ENCODE results near the gene CCR4.
"Not testable (repeated sequence)": the region's sequence is repeated elsewhere in the genome, so short reads cannot be mapped to it uniquely, and the experiment has no call there.

The CCR4 gene

DNA sequence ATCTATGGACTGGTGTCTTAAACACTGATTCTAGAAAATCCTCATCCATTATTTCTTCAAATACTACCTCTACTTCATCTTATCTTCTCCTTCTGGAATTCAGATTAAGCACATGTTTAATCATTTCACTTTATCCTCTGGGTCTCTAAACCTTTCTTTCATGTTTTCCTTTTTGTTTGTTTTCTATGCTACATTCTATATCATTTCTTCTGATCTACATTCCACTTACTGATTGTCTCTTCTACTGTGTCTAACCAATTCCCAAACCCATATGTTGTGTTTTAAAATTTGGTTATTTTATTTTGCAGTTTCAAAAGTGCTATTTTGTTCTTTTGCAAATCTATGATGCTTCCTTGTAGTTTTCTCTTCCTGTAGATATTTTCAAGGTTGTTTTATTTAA is 31.7 kb downstream of the CCR4 start:
- DNase-seq (ENCODE audit: low read depth in 2 of 2) = no peak

GRCh38 chr3:32984918-32985317 is 33.5 kb downstream of the CCR4 start:
- not testable (repeated sequence) for DNase-seq (ENCODE audit: low read depth in 2 of 2)

- no peak for DNase-seq (ENCODE audit: low read depth in 2 of 2)
These were observed 37.7 kb downstream of the CCR4 start for GRCh38 chr3:32989171-32989570.

GRCh38 chr3:32990116-32990515 is 38.7 kb downstream of the CCR4 start:
- no peak for DNase-seq (ENCODE audit: low read depth in 2 of 2)

DNA sequence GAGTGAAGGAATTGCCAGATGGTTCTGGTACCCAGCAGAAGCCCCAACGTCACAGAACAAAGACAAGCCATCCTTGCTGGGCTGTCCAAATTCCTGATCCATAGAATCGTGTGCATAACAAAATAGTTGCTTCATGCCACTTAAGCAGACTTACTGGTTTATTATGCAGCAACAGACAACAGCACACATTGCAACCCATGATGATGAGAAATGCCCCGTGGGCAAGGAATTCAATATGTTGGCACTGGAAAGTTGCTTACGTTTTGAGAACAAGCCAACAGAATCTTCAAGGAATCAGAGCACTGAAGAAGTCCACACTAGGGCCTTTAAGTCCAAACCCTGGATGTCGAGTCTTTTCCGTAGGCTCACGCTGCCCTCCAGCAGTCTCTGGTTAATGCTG is 40.3 kb downstream of the CCR4 start:
- DNase-seq (ENCODE audit: low read depth in 2 of 2) = no peak

GRCh38 chr3:32992310-32992686 is 40.9 kb downstream of the CCR4 start:
- no peak for DNase-seq (ENCODE audit: low read depth in 2 of 2)

- no peak for DNase-seq (ENCODE audit: low read depth in 2 of 2)
These were observed 42.6 kb downstream of the CCR4 start for GRCh38 chr3:32994045-32994444.

DNA sequence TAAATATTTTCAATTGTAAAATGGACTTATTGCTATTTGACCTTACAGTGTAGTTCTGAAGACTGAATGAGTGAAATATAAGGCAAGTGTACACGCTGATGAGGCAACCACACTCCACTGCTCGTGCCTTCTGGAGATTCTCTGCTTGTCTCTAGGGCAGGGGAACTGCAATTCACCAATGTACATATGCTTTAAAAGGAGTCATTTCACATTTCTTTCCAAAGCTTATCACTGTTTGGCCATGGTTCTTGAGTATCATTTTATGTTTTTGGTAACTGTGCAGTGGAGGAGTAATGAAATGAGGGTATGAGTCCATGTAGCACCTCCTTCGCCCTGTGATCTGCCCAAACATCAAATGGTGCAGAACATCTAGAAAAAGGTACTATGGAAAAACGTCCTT is 43.7 kb downstream of the CCR4 start:
- no peak for DNase-seq (ENCODE audit: low read depth in 2 of 2)

- no peak for DNase-seq (ENCODE audit: low read depth in 2 of 2)
These were observed 44.8 kb downstream of the CCR4 start for GRCh38 chr3:32996048-32996754.

DNA sequence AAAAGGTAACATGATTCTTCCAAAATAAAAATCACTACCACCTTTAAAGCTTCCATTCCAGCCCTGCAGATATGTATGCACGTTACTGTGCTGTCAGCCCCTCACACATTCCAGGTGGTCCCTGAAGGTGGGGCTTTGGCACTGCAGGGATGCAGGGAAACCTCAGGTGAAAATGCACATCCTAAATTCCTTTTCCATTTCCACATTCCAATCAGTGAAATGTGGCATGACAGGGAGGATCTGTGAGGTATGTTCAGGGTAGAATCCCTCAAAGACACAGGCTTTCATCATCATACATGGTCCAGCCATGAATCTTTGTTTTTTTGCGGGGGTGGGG is 45.3 kb downstream of the CCR4 start:
- no peak for DNase-seq (ENCODE audit: low read depth in 2 of 2)

- DNase-seq (ENCODE audit: low read depth in 2 of 2) = no peak
These were observed 47.4 kb downstream of the CCR4 start for GRCh38 chr3:32998631-32999451.

- DNase-seq (ENCODE audit: low read depth in 2 of 2) = no peak
These were observed 49.4 kb downstream of the CCR4 start for GRCh38 chr3:33000691-33001385.

GRCh38 chr3:33001889-33002288 is 50.4 kb downstream of the CCR4 start:
- DNase-seq (ENCODE audit: low read depth in 2 of 2) = no peak

DNA sequence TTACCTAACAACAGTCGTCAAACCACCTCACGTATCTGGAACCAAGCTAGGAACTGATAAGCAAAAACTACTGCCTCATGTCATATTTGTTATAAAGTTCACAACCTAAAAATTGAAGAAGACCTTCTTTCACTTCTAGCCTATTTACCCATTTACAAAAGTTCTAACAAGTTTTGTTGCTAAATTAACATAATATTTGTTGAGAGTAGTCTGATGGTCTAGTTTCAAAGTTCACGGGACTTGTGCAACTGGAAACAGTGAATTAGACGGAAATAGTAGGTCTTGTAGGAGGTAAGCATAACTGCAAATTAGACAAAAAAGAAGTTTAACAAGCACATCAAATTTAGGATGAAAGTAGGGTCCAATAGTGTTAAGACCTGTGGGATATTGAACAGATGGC is 51.9 kb downstream of the CCR4 start:
- no peak for DNase-seq (ENCODE audit: low read depth in 2 of 2)

DNA sequence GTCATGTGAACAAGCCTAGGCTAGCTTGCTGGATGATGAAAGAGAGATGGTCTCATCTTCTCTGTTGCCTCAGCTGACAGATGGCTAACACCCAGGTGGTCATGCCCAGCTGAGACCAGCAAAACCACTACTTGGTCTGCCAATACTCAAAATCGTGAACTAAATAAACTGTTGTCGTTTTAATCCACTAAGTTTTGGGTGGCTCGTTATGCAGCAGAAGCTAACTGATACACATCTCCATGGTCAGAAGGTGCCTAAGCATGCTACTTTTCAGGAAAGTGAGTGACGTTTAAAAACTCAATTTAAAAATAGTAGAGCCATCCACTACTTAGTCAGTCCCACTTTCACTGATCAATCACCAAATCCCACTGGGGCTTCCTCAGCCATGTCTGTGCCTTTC is 52.8 kb downstream of the CCR4 start:
- no peak for DNase-seq (ENCODE audit: low read depth in 2 of 2)

DNA sequence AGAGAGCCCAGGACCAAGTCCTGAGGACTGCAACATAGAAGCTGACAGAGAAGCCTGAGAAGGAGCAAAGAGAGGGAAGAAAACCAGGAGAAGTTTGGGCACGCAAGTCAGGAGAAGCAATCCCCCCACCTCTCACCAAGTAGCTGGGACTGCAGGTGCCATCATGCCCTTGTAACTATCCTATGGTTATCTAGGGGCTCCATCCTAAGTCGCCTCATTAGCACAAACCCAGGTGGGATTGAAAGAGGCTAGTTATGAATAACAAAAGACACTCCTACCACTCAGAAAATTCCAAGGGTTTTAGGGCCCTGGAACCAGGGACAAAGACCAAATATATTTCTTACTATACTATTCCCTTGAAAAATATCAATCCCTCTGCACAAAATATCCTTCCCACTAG is 53.5 kb downstream of the CCR4 start:
- DNase-seq (ENCODE audit: low read depth in 2 of 2) = no peak
